HEK293T (cell line): Measurements from ENCODE around the gene ABR.

Experiments used
- BHLHE40 ChIP-seq: fragments of 450-650 bp; IDR thresholded peaks from 2 replicates; pipeline ENCODE4 v1.6.1; 2016; ENCODE audit warnings: mild to moderate bottlenecking, moderate library complexity, borderline replicate concordance
- ELF4 ChIP-seq: fragments of 450-650 bp; IDR thresholded peaks from 2 replicates; pipeline ENCODE4 v1.6.1; 2017; ENCODE audit warnings: antibody characterized with exemption
- FOXM1 ChIP-seq: fragments of 450-650 bp; IDR thresholded peaks from 2 replicates; pipeline ENCODE4 v1.6.1; 2017; ENCODE audit warnings: mild to moderate bottlenecking, borderline replicate concordance
- HDGF ChIP-seq: fragments of 450-650 bp; IDR thresholded peaks from 2 replicates; pipeline ENCODE4 v1.6.1; 2017; ENCODE audit warnings: antibody characterized with exemption, borderline replicate concordance
- NFRKB ChIP-seq: fragments of 450-650 bp; IDR thresholded peaks from 2 replicates; pipeline ENCODE4 v1.6.1; 2016; ENCODE audit warnings: mild to moderate bottlenecking, moderate library complexity
- PKNOX1 ChIP-seq: fragments of 450-650 bp; IDR thresholded peaks from 2 replicates; pipeline ENCODE4 v1.6.1; 2016
- ZNF384 ChIP-seq: fragments of 450-650 bp; IDR thresholded peaks from 2 replicates; pipeline ENCODE4 v1.6.1; 2016

GRCh38 chr17:1147664-1148063 lies 32.1 kb downstream of the ABR start:
- TF ChIP-seq ELF4 (no peak), NFRKB (no peak), HDGF (no peak), ZNF384 (no peak), BHLHE40 (no peak), FOXM1 (no peak), PKNOX1 (no peak)
